GM19455 (cell line): ENCODE data around the gene MLEC.

ENCODE experiments used
- ATAC-seq: cut with Tn5 transposase; IDR thresholded peaks from one replicate; pipeline ENCODE4 v1.9.1; 2021; ENCODE audit not compliant: unreplicated experiment

Gene MLEC

DNA sequence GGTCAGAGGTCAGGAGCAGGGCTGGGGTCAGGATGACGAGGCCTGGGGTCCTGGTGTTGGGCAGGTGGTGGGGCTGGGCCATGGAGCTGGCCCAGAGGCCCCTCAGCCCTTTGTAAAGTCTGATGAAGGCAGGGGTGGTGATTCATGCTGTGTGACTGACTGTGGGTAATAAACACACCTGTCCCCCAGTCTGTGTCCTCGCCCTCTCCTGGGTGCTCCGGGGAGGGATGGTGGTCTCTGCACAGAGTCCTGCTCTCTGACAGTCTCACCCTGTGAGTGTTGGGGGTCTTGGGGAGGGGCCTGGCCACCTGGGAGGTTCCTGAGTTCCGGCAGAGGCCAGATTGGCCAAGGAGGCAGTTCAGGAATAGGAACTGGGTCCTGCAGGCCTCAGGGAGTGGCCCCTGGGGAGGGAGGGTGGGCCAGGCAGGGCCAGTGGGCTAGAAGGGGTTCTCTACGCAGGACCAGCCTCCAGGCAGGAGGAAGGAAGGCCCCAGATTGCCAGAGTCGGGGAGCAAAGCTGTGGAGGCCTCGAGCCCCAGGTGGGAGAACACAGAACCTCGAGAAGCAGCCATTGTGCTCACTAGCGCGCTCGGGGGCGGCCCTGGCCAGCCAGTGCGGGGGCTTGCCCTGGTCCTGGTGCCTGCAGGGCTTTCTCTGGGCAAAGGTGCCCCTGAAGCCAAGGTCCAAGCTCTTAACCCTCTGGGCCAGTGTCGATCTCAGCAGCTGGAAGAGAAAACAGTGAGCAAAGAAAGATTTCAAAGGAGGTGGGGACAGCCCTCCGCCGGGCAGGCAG is 53.1 kb downstream of the MLEC start:
- ATAC-seq = no peak

- ATAC-seq = no peak
Measured at GRCh38 chr12:120740871-120741270, 53.9 kb downstream of the MLEC start.

DNA sequence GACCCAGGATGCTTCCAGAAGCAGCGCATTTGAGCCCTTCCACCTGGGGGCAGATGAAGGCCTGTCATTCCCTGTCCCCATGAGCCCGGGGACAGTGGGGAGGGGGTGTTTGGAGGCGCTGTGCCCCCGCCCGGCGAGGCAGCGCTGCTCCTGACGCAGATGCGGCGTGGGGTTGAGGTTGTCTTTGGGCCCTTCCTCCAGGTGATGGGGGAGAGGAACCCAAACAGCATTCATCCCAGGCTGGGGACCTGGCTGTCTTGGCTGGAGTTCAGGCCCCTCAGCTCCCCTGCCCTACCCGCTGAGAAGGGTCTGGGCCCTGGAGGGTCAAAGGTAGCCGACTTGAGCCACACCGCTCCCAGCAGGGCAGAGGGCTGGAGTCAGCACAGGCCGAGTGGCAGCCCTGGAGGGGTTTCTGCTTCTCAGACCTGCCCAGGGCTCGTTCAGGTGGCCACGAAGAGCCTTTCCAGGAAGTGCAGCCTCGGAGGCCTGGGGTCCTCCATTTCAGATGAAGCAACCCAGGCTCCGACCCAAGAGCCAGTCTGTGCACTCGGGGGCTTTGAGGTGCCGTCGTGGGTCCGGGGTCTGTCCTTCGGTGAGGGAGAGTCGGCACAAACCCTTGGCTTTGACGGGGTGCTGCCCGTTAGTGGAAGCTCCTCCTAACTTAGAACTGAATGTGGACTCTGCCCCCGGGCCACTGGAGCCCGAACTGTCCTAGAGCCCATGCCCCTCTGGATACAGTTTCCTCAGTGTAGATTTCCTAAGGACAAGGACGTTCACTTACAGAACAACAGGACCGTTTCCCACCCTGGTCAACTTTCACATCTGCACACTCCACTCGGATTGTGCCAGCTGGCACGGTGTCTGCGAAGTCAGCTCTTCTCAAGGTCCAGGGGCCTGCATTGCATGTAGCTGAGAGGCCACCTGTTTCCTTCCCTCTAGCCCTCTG is 54.8 kb downstream of the MLEC start:
- no peak for ATAC-seq

DNA sequence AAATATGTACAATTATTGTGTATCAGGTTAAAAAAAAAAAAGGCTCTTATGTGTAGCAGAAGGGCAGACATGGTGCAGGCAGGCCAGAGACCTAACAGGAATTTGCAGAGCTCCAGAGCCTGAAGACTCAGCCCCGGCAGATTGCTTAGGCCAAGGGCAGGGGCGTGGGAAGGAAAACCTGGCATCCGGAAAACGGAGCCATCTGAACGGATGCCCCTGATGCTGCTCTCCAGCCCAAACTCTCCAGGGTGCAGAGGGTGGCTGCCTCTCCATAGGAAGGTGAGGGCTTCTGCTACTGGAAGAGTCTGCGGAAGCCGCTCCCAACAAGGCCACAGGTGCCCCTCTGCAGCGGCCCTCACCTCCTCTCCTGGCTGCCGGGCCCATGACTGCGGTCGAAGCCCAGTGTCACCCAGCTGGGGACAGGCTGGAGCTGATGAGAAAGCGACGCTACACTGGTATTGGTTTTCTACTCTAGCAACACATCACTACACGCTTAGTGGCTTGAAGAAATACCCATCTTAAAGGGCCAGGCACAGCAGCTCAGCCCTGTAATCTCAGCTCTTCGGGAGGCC is 58.1 kb downstream of the MLEC start:
- no peak for ATAC-seq

- no peak for ATAC-seq
Measured at GRCh38 chr12:120748242-120748641, 61.3 kb downstream of the MLEC start.

GRCh38 chr12:120749256-120749655 is 62.3 kb downstream of the MLEC start:
- ATAC-seq = no peak

DNA sequence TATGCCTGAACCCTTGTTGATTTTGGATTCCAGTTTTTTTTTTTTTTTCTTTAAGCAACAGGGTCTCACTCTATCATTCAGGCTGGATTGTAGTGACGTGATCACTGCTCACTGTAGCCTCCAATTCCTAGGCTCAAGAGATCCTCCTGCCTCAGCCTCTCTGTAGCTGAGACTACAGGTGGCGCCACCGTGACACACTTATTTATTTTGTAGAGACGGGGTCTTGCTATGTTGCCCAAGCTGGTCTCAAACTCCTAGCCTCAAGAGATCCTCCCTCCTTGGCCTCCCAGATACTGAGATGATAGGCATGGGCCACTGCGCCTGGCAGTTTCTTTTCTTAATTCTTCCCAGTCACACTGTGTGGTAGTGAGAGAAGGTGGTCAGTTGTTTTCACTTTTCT is 63.9 kb downstream of the MLEC start:
- no peak for ATAC-seq

GRCh38 chr12:120751389-120751788 is 64.4 kb downstream of the MLEC start:
- no peak for ATAC-seq
